ENCODE measurements around the gene HCAR2. TPM values are rescaled to one million over a fixed set of nuclear protein-coding genes. Genes with fewer than 3 reads are reported as not detected.

Gene HCAR2
- total and polyA plus RNA-seq, 2 of the 13 experiments (the other 11 are each of a cell fraction or from before 2014, with no cell fraction given) = 0.09 to 5.6 TPM

- TF ChIP-seq, protein P1, sequence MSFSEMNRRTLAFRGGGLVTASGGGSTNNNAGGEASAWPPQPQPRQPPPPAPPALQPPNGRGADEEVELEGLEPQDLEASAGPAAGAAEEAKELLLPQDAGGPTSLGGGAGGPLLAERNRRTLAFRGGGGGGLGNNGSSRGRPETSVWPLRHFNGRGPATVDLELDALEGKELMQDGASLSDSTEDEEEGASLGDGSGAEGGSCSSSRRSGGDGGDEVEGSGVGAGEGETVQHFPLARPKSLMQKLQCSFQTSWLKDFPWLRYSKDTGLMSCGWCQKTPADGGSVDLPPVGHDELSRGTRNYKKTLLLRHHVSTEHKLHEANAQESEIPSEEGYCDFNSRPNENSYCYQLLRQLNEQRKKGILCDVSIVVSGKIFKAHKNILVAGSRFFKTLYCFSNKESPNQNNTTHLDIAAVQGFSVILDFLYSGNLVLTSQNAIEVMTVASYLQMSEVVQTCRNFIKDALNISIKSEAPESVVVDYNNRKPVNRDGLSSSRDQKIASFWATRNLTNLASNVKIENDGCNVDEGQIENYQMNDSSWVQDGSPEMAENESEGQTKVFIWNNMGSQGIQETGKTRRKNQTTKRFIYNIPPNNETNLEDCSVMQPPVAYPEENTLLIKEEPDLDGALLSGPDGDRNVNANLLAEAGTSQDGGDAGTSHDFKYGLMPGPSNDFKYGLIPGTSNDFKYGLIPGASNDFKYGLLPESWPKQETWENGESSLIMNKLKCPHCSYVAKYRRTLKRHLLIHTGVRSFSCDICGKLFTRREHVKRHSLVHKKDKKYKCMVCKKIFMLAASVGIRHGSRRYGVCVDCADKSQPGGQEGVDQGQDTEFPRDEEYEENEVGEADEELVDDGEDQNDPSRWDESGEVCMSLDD (CRISPR knock-in tag; IDR thresholded peaks at IDR 0.05; ENCODE audit: borderline replicate concordance) = no peak
- TF ChIP-seq IRF2 (CRISPR knock-in tag; IDR thresholded peaks at IDR 0.05) = 0 out of 2 replicates have a peak, but pooled peaks have one; percentile 7
- no peak for TF ChIP-seq XBP1 (CRISPR knock-in tag; IDR thresholded peaks at IDR 0.05)
- no peak for TF ChIP-seq HMGA1 (CRISPR knock-in tag; conservative IDR thresholded peaks at IDR 0.05)
- no peak for TF ChIP-seq ZBTB37 (CRISPR knock-in tag; IDR thresholded peaks at IDR 0.05)
- TF ChIP-seq, protein P2, sequence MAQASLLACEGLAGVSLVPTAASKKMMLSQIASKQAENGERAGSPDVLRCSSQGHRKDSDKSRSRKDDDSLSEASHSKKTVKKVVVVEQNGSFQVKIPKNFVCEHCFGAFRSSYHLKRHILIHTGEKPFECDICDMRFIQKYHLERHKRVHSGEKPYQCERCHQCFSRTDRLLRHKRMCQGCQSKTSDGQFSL (CRISPR knock-in tag; IDR thresholded peaks at IDR 0.05) = no peak
- TF ChIP-seq, protein P3, sequence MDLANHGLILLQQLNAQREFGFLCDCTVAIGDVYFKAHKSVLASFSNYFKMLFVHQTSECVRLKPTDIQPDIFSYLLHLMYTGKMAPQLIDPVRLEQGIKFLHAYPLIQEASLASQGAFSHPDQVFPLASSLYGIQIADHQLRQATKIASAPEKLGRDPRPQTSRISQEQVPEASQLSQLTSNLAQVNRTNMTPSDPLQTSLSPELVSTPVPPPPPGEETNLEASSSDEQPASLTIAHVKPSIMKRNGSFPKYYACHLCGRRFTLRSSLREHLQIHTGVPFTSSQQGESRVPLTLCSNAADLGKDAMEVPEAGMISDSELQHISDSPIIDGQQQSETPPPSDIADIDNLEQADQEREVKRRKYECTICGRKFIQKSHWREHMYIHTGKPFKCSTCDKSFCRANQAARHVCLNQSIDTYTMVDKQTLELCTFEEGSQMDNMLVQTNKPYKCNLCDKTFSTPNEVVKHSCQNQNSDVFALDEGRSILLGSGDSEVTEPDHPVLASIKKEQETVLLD (CRISPR knock-in tag; IDR thresholded peaks at IDR 0.05; ENCODE audit: low read depth) = no peak
- TF ChIP-seq ZNF564 (CRISPR knock-in tag; IDR thresholded peaks at IDR 0.05) = no peak
- TF ChIP-seq ZNF574 (CRISPR knock-in tag; IDR thresholded peaks at IDR 0.05) = peak; percentile 27; the same call in 1 of the 2 replicates
- no peak for TF ChIP-seq ZBTB33 (CRISPR knock-in tag; IDR thresholded peaks at IDR 0.05)
- TF ChIP-seq MTF2 (CRISPR knock-in tag; IDR thresholded peaks at IDR 0.05; ENCODE audit: borderline replicate concordance) = peak; percentile 67; the same call in 1 of the 2 replicates
- no peak for TF ChIP-seq KDM4B (CRISPR knock-in tag; IDR thresholded peaks at IDR 0.05)
- TF ChIP-seq MED1 (CRISPR knock-in tag; IDR thresholded peaks at IDR 0.05) = no peak
- no peak for TF ChIP-seq ETV5 (CRISPR knock-in tag; IDR thresholded peaks at IDR 0.05; ENCODE audit: borderline replicate concordance)
- peak; percentile 68; the same call in 1 of the 2 replicates for TF ChIP-seq ZNF710 (CRISPR knock-in tag; IDR thresholded peaks at IDR 0.05; ENCODE audit: borderline replicate concordance)
Measured at GRCh38 chr12:122730215-122731014, 27.3 kb upstream of the HCAR2 start, which contains the start of gene HCAR1 (continued).
